ENCODE measurements around the gene NBAS.

GRCh38 chr2:15117409-15118050, 443.6 kb downstream of the NBAS start:
- TF ChIP-seq CTCF (IDR thresholded peaks at IDR 0.05; ENCODE audit: low read depth, low read length) (no peak), POLR2A (IDR thresholded peaks at IDR 0.05; ENCODE audit: extremely low read depth, insufficient read length) (no peak), MYC (IDR thresholded peaks at IDR 0.05; ENCODE audit: low read depth, low read length) (no peak), MAX (IDR thresholded peaks at IDR 0.05; ENCODE audit: low read depth, low read length) (no peak)
